ENCODE results near the gene ATF4.

Gene ATF4

DNA sequence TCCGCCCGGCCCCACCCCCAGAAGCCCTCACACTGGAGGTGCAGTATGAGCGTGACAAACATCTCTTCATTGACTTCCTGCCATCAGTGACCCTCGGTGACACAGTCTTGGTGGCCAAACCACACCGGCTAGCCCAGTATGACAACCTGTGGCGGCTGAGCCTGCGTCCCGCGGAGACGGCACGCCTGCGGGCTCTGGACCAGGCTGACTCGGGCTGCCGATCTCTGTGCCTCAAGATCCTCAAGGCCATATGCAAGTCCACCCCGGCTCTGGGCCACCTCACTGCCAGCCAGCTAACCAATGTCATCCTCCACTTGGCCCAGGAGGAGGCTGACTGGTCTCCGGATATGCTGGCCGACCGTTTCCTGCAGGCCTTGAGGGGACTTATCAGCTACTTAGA, 6.6 kb upstream of the ATF4 start:
- TF ChIP-seq EZH2 (IDR thresholded peaks at IDR 0.05; ENCODE audit: borderline replicate concordance, low read length): no peak
- TF ChIP-seq, protein P1, sequence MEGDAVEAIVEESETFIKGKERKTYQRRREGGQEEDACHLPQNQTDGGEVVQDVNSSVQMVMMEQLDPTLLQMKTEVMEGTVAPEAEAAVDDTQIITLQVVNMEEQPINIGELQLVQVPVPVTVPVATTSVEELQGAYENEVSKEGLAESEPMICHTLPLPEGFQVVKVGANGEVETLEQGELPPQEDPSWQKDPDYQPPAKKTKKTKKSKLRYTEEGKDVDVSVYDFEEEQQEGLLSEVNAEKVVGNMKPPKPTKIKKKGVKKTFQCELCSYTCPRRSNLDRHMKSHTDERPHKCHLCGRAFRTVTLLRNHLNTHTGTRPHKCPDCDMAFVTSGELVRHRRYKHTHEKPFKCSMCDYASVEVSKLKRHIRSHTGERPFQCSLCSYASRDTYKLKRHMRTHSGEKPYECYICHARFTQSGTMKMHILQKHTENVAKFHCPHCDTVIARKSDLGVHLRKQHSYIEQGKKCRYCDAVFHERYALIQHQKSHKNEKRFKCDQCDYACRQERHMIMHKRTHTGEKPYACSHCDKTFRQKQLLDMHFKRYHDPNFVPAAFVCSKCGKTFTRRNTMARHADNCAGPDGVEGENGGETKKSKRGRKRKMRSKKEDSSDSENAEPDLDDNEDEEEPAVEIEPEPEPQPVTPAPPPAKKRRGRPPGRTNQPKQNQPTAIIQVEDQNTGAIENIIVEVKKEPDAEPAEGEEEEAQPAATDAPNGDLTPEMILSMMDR (IDR thresholded peaks at IDR 0.05; ENCODE audit: low read length): no peak
- Histone ChIP-seq H2AFZ (ENCODE audit: low read length) (no peak overlapping the region), H3F3A (ENCODE audit: insufficient read depth, low read length) (0 out of 2 replicates have a peak, but pooled peaks cover 6% of the 10 kb centered on the region), H3K9me3 (ENCODE audit: low read length) (no peaks in the 10 kb centered on the region), H3K36me3 (ENCODE audit: insufficient read depth, low read length) (peaks cover 93% of the 10 kb centered on the region), H4K20me1 (ENCODE audit: insufficient read depth, low read length) (no peaks in the 10 kb centered on the region), H3K4me1 (ENCODE audit: insufficient read depth, low read length, severe bottlenecking) (peaks cover 16% of the 10 kb centered on the region), H3K4me2 (ENCODE audit: low read length) (no peak overlapping the region), H3K9me2 (ENCODE audit: low read depth, low read length) (no peaks in the 10 kb centered on the region), H3K27me3 (ENCODE audit: insufficient read depth, low read length) (no peaks in the 10 kb centered on the region), H3K27ac (ENCODE audit: low read depth, low read length, poor library complexity, severe bottlenecking) (no peak overlapping the region), H3K79me2 (ENCODE audit: insufficient read depth, low read length) (0 out of 2 replicates have a peak, but pooled peaks cover 7% of the 10 kb centered on the region), H3K4me3 (ENCODE audit: low read depth, low read length, poor library complexity, severe bottlenecking) (no peak overlapping the region), H3K9ac (ENCODE audit: low read length) (no peak overlapping the region)

GRCh38 chr22:39514373-39514973, 5.9 kb upstream of the ATF4 start:
- H3K4me2 ChIP-seq (ENCODE audit: low read length): no peak overlapping the region
- TF ChIP-seq, protein P1 (IDR thresholded peaks at IDR 0.05; ENCODE audit: low read length): peak; percentile 80
- no peak for TF ChIP-seq EZH2 (IDR thresholded peaks at IDR 0.05; ENCODE audit: borderline replicate concordance, low read length)
- H3K9ac ChIP-seq (ENCODE audit: low read length): no peak overlapping the region
- H2AFZ ChIP-seq (ENCODE audit: low read length): no peak overlapping the region
- H3K4me1 ChIP-seq (ENCODE audit: insufficient read depth, low read length, severe bottlenecking): peaks cover 18% of the 10 kb centered on the region
- H3K9me3 ChIP-seq (ENCODE audit: low read length): no peaks in the 10 kb centered on the region
- no peaks in the 10 kb centered on the region for H4K20me1 ChIP-seq (ENCODE audit: insufficient read depth, low read length)
- H3K27me3 ChIP-seq (ENCODE audit: insufficient read depth, low read length): no peaks in the 10 kb centered on the region
- H3K27ac ChIP-seq (ENCODE audit: low read depth, low read length, poor library complexity, severe bottlenecking): no peak overlapping the region
- peaks cover 86% of the 10 kb centered on the region for H3K36me3 ChIP-seq (ENCODE audit: insufficient read depth, low read length)
- no peak overlapping the region for H3K4me3 ChIP-seq (ENCODE audit: low read depth, low read length, poor library complexity, severe bottlenecking)
- no peaks in the 10 kb centered on the region for H3K9me2 ChIP-seq (ENCODE audit: low read depth, low read length)
- 0 out of 2 replicates have a peak, but pooled peaks cover under 1% of the 10 kb centered on the region for H3K79me2 ChIP-seq (ENCODE audit: insufficient read depth, low read length)
- H3F3A ChIP-seq (ENCODE audit: insufficient read depth, low read length): 0 out of 2 replicates have a peak, but pooled peaks cover 6% of the 10 kb centered on the region

DNA sequence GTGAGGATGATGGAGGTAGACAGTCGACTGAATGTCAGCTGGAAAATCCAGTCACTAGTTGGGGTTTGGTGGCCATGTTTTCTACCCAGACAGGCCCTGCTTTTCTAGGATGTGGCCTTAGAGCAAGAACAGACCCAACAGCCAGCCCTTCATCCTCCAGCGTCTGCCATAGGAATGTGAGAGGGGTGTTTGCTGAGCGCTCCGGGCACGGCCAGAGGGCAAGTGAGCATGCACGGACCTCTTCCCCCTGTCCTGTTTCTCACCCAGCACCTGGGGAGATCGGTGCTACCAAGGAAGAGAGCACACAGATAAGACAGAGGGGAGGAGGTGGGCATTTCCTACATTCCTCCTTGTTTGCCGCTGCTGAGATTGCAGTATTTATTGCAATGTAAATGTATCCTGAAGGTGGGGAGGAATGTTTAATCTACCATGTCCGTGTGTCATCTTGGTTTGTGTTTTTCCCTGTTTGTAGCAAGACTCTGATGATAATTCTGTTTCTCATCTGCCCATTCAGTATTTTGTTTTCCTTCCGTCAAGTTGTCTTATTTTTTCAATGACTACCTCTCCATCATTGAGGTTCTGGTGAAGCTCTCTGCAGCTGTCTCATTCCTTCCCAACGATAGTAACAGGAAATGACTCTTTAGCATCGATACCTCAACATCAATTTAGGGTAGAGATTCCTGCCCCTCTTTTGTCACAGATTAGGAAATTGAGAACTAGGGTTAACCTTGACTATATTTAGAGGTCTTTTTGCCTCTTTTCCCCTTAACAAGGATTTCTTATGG, 4.9 kb upstream of the ATF4 start:
- Histone ChIP-seq H4K20me1 (ENCODE audit: insufficient read depth, low read length) (no peaks in the 10 kb centered on the region), H3K9me2 (ENCODE audit: low read depth, low read length) (no peaks in the 10 kb centered on the region), H3K36me3 (ENCODE audit: insufficient read depth, low read length) (peaks cover 77% of the 10 kb centered on the region), H3K27me3 (ENCODE audit: insufficient read depth, low read length) (no peaks in the 10 kb centered on the region), H3K4me1 (ENCODE audit: insufficient read depth, low read length, severe bottlenecking) (peaks cover 18% of the 10 kb centered on the region), H2AFZ (ENCODE audit: low read length) (no peak overlapping the region), H3K4me2 (ENCODE audit: low read length) (no peak overlapping the region), H3K79me2 (ENCODE audit: insufficient read depth, low read length) (peaks cover under 1% of the 10 kb centered on the region), H3F3A (ENCODE audit: insufficient read depth, low read length) (0 out of 2 replicates have a peak, but pooled peaks cover 6% of the 10 kb centered on the region), H3K9me3 (ENCODE audit: low read length) (no peaks in the 10 kb centered on the region), H3K4me3 (ENCODE audit: low read depth, low read length, poor library complexity, severe bottlenecking) (no peak overlapping the region), H3K27ac (ENCODE audit: low read depth, low read length, poor library complexity, severe bottlenecking) (no peak overlapping the region), H3K9ac (ENCODE audit: low read length) (no peak overlapping the region)
- TF ChIP-seq, protein P1 (IDR thresholded peaks at IDR 0.05; ENCODE audit: low read length): no peak
- TF ChIP-seq EZH2 (IDR thresholded peaks at IDR 0.05; ENCODE audit: borderline replicate concordance, low read length): no peak

Data from OCI-LY1 (cell line).